WTC11 (cell line): ENCODE data around the gene C16orf74. TPM values are rescaled to one million over a fixed set of nuclear protein-coding genes. Genes with fewer than 3 reads are reported as not detected.

Source experiments
- ATAC-seq: fragments of 200-7000 bp; cut with Tn5 transposase; 2 replicates; pipeline ENCODE4 v1.10.0; 2021; ENCODE audit warnings: mild to moderate bottlenecking, moderate library complexity
- CTCF ChIA-PET: fragments of 300-600 bp; sonication (Branson Sonifier 250); formaldehyde crosslinking; loops from one replicate; lab custom pipeline; 2021; ENCODE audit warnings: antibody characterized with exemption; lab: Charles Lee
- POLR2A ChIA-PET: fragments of 350-600 bp; sonication (Branson Sonifier 250); formaldehyde crosslinking; loops from one replicate; lab custom pipeline; 2021; ENCODE audit warnings: antibody characterized with exemption; lab: Charles Lee
- DNase-seq: peaks from one replicate; pipeline ENCODE4 v3.0.0; 2021; ENCODE audit warnings: low spot score
- H3K27ac Mint-ChIP-seq: 2 replicates; pipeline ENCODE4 v1.8.0; 2021; ENCODE audit warnings: mixed read lengths
- H3K27me3 Mint-ChIP-seq: 2 replicates; pipeline ENCODE4 v1.8.0; 2021; ENCODE audit warnings: low read depth, mild to moderate bottlenecking, moderate library complexity, mixed read lengths
- H3K36me3 Mint-ChIP-seq: 2 replicates; pipeline ENCODE4 v1.8.0; 2021; ENCODE audit warnings: mixed read lengths
- H3K4me1 Mint-ChIP-seq: 2 replicates; pipeline ENCODE4 v1.8.0; 2022; ENCODE audit warnings: mixed read lengths
- H3K4me3 Mint-ChIP-seq: 2 replicates; pipeline ENCODE4 v1.8.0; 2021; ENCODE audit warnings: mild to moderate bottlenecking, moderate library complexity, mixed read lengths
- H3K9me3 Mint-ChIP-seq: 2 replicates; pipeline ENCODE4 v1.8.0; 2021; ENCODE audit warnings: mixed read lengths
- E2F5 ChIP-seq: sonication (generic); formaldehyde crosslinking; IDR thresholded peaks from 2 replicates; pipeline ENCODE4 v1.8.1; 2022; ENCODE audit warnings: mild to moderate bottlenecking, moderate library complexity, missing genetic modification reagents
- EMX1 ChIP-seq: fragments of 250-450 bp; sonication (Bioruptor Pico); IDR thresholded peaks from 2 replicates; pipeline ENCODE4 v1.8.0; 2021; ENCODE audit warnings: mild to moderate bottlenecking
- ESRRA ChIP-seq: sonication (generic); formaldehyde crosslinking; IDR thresholded peaks from 2 replicates; pipeline ENCODE4 v1.8.1; 2022; ENCODE audit warnings: mild to moderate bottlenecking, missing genetic modification reagents, borderline replicate concordance
- FOXP1 ChIP-seq: sonication (generic); formaldehyde crosslinking; IDR thresholded peaks from 2 replicates; pipeline ENCODE4 v1.8.0; 2022; ENCODE audit warnings: missing genetic modification reagents, mild to moderate bottlenecking, moderate library complexity, borderline replicate concordance
- FOXP4 ChIP-seq: sonication (generic); formaldehyde crosslinking; IDR thresholded peaks from 2 replicates; pipeline ENCODE4 v1.8.0; 2022; ENCODE audit warnings: mild to moderate bottlenecking, missing genetic modification reagents
- GRHL2 ChIP-seq: fragments of 250-450 bp; sonication (Bioruptor Pico); IDR thresholded peaks from 2 replicates; pipeline ENCODE4 v1.8.0; 2022; ENCODE audit warnings: mild to moderate bottlenecking, moderate library complexity; ENCODE audit not compliant: insufficient replicate concordance, severe bottlenecking
- GTF2I ChIP-seq: fragments of 250-450 bp; sonication (Bioruptor Pico); conservative IDR thresholded peaks from 2 replicates; pipeline ENCODE4 v1.4.0; 2021; ENCODE audit warnings: mild to moderate bottlenecking
- IRF1 ChIP-seq: sonication (generic); formaldehyde crosslinking; IDR thresholded peaks from 2 replicates; pipeline ENCODE4 v1.8.0; 2023; ENCODE audit warnings: missing genetic modification reagents
- IRF2 ChIP-seq: sonication (generic); formaldehyde crosslinking; IDR thresholded peaks from 2 replicates; pipeline ENCODE4 v1.8.0; 2022; ENCODE audit warnings: low read depth, missing genetic modification reagents, borderline replicate concordance
- KAT7 ChIP-seq: sonication (generic); formaldehyde crosslinking; IDR thresholded peaks from 2 replicates; pipeline ENCODE4 v1.8.1; 2023; ENCODE audit warnings: missing genetic modification reagents, mild to moderate bottlenecking, borderline replicate concordance
- MYBL2 ChIP-seq: sonication (generic); formaldehyde crosslinking; IDR thresholded peaks from 2 replicates; pipeline ENCODE4 v1.8.1; 2023; ENCODE audit warnings: mild to moderate bottlenecking, moderate library complexity, missing genetic modification reagents
- NFATC4 ChIP-seq: fragments of 250-450 bp; sonication (Bioruptor Pico); IDR thresholded peaks from 2 replicates; pipeline ENCODE4 v1.9.0; 2021; ENCODE audit warnings: mild to moderate bottlenecking
- NFE2L1 ChIP-seq: sonication (generic); formaldehyde crosslinking; IDR thresholded peaks from 2 replicates; pipeline ENCODE4 v1.8.1; 2023; ENCODE audit warnings: missing genetic modification reagents
- RELA ChIP-seq: sonication (generic); formaldehyde crosslinking; IDR thresholded peaks from 2 replicates; pipeline ENCODE4 v1.8.1; 2022; ENCODE audit warnings: missing genetic modification reagents, mild to moderate bottlenecking, borderline replicate concordance
- SOX15 ChIP-seq: fragments of 250-450 bp; sonication (Bioruptor Pico); IDR thresholded peaks from 2 replicates; pipeline ENCODE4 v1.9.0; 2021; ENCODE audit warnings: mild to moderate bottlenecking
- SP1 ChIP-seq: sonication (generic); formaldehyde crosslinking; conservative IDR thresholded peaks from 2 replicates; pipeline ENCODE4 v1.8.1; 2022; ENCODE audit warnings: missing genetic modification reagents
- TEAD4 ChIP-seq: sonication (generic); formaldehyde crosslinking; IDR thresholded peaks from 2 replicates; pipeline ENCODE4 v1.8.0; 2022; ENCODE audit warnings: mild to moderate bottlenecking, missing genetic modification reagents
- USF1 ChIP-seq: sonication (generic); formaldehyde crosslinking; IDR thresholded peaks from 2 replicates; pipeline ENCODE4 v1.8.0; 2022; ENCODE audit warnings: mild to moderate bottlenecking, missing genetic modification reagents
- ZNF121 ChIP-seq: sonication (generic); formaldehyde crosslinking; IDR thresholded peaks from 2 replicates; pipeline ENCODE4 v1.8.0; 2023; ENCODE audit warnings: missing genetic modification reagents
- ZNF423 ChIP-seq: fragments of 250-450 bp; sonication (Bioruptor Pico); IDR thresholded peaks from 2 replicates; pipeline ENCODE4 v2.1.2; 2022; ENCODE audit warnings: mild to moderate bottlenecking, moderate library complexity
- total RNA-seq: library from RNA; stranded (reverse); gene quantifications from 3 replicates; pipeline ENCODE4 v1.2.3, GENCODE V29; 2021
- TF ChIP-seq, protein P1 (sequence below): sonication (generic); formaldehyde crosslinking; conservative IDR thresholded peaks from 2 replicates; pipeline ENCODE4 v1.8.1; 2022; ENCODE audit warnings: mild to moderate bottlenecking, missing genetic modification reagents
- TF ChIP-seq, protein P2 (sequence below): sonication (generic); formaldehyde crosslinking; IDR thresholded peaks from 2 replicates; pipeline ENCODE4 v1.8.1; 2022; ENCODE audit warnings: missing genetic modification reagents, borderline replicate concordance
- TF ChIP-seq, protein P3 (sequence below): sonication (generic); formaldehyde crosslinking; IDR thresholded peaks from 2 replicates; pipeline ENCODE4 v1.8.1; 2023; ENCODE audit warnings: mild to moderate bottlenecking, missing genetic modification reagents, moderate library complexity

The C16orf74 gene
- total RNA-seq, 1 experiment from 2014 or later = 8.3 TPM

- Mint-ChIP-seq H3K36me3 (no peaks in the 10 kb centered on the region), H3K4me3 (peak overlapping the region; percentile 89), H3K27me3 (peaks cover 26% of the 10 kb centered on the region), H3K4me1 (peaks cover 49% of the 10 kb centered on the region), H3K9me3 (no peaks in the 10 kb centered on the region), H3K27ac (no peak overlapping the region)
- ChIA-PET POLR2A (no interaction called here), CTCF (interaction anchor here (1.0 kb wide), 1 partner anchor 334 kb away, joined by 3 read pairs; no protein-coding TSS in a partner anchor)
- DNase-seq (no peak), ATAC-seq (peak; percentile 10)
- TF ChIP-seq SOX15 (CRISPR knock-in tag) (no peak), USF1 (CRISPR knock-in tag) (no peak), IRF2 (CRISPR knock-in tag) (no peak), IRF1 (CRISPR knock-in tag) (no peak), GRHL2 (CRISPR knock-in tag) (no peak), FOXP1 (0 out of 2 replicates have a peak, but pooled peaks have one; percentile 39), MYBL2 (CRISPR knock-in tag) (no peak), SP1 (CRISPR knock-in tag) (peak; percentile 44; the same call in 1 of the 2 replicates), NFATC4 (CRISPR knock-in tag) (no peak), RELA (CRISPR knock-in tag) (no peak)
Measured at GRCh38 chr16:85749771-85750145, 1.1 kb downstream of the C16orf74 start.

GRCh38 chr16:85746460-85747215 is 4.3 kb downstream of the C16orf74 start:
- Mint-ChIP-seq H3K27ac (peak overlapping the region; percentile 16; the same call in 1 of the 2 replicates), H3K4me3 (no peak overlapping the region), H3K4me1 (peaks cover 27% of the 10 kb centered on the region)
- POLR2A ChIA-PET = no interaction called here
- TF ChIP-seq FOXP1 (no peak), ZNF423 (CRISPR knock-in tag) (peak; percentile 80), ZNF121 (CRISPR knock-in tag) (no peak)
- TF ChIP-seq, all 79 proteins: peak for 1
- DNase-seq = no peak
- H3K36me3 Mint-ChIP-seq = no peaks in the 10 kb centered on the region
- no peaks in the 10 kb centered on the region for H3K9me3 Mint-ChIP-seq
- peaks cover 12% of the 10 kb centered on the region for H3K27me3 Mint-ChIP-seq
- ATAC-seq = no peak; the same call in 1 of the 2 replicates
- CTCF ChIA-PET = interaction anchor here (0.6 to 1.0 kb wide), 2 partner anchors 31 to 130 kb away, joined by 3 to 6 read pairs; no protein-coding TSS in a partner anchor

DNA sequence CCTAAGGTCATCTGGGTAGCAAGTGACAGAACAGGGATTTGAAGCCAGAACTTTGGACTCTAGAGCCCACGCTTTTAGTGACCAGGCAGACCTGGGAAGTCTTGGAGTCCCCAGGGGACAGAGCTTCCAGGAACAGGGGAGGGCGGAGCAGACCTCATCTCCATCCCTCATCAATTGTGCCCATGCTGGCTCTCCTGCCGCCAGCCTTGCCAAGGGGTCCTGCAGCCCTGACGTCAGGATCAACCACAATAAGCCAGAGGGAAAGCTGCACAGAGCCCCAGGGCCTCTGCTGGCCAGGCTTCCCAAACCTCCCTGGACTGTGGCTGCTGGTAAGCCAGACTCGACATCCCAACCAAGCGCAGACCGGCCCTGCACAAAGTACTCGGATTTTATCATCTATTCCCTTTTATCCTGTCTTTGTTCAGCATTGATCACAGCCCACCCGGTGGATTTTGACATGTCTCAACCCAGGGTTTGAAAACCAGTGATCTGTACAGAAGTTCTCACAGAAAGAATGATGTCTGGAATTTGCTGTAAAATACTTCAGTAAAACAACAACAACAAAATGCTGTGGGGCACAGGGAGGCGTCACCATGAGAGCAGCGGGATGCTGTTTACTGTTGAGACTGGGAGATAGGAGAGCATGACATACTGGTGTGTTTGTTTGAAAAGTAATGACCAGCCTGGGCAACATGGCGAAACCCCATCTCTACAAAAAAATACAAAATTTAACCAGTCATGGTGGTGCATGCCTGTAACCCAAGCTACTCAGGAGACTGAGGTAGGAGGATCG is 11.8 kb downstream of the C16orf74 start:
- CTCF ChIA-PET = interaction anchor here (1.3 kb wide), 1 partner anchor 22 kb away, joined by 3 read pairs; no protein-coding TSS in a partner anchor
- TF ChIP-seq, protein P1, sequence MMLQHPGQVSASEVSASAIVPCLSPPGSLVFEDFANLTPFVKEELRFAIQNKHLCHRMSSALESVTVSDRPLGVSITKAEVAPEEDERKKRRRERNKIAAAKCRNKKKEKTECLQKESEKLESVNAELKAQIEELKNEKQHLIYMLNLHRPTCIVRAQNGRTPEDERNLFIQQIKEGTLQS (CRISPR knock-in tag) = no peak
- TF ChIP-seq FOXP4 (CRISPR knock-in tag) (no peak), GTF2I (no peak), ESRRA (no peak), NFE2L1 (CRISPR knock-in tag) (no peak), TEAD4 (CRISPR knock-in tag) (no peak), EMX1 (CRISPR knock-in tag) (no peak), E2F5 (CRISPR knock-in tag) (no peak), KAT7 (CRISPR knock-in tag) (no peak)
- TF ChIP-seq, protein P2, sequence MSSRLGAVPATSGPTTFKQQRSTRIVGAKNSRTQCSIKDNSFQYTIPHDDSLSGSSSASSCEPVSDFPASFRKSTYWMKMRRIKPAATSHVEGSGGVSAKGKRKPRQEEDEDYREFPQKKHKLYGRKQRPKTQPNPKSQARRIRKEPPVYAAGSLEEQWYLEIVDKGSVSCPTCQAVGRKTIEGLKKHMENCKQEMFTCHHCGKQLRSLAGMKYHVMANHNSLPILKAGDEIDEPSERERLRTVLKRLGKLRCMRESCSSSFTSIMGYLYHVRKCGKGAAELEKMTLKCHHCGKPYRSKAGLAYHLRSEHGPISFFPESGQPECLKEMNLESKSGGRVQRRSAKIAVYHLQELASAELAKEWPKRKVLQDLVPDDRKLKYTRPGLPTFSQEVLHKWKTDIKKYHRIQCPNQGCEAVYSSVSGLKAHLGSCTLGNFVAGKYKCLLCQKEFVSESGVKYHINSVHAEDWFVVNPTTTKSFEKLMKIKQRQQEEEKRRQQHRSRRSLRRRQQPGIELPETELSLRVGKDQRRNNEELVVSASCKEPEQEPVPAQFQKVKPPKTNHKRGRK (CRISPR knock-in tag) = no peak
- TF ChIP-seq, protein P3, sequence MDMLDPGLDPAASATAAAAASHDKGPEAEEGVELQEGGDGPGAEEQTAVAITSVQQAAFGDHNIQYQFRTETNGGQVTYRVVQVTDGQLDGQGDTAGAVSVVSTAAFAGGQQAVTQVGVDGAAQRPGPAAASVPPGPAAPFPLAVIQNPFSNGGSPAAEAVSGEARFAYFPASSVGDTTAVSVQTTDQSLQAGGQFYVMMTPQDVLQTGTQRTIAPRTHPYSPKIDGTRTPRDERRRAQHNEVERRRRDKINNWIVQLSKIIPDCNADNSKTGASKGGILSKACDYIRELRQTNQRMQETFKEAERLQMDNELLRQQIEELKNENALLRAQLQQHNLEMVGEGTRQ = no peak

More for the DNA sequence above, 11.8 kb downstream of the C16orf74 start:
- H3K4me3 Mint-ChIP-seq = no peak overlapping the region
- H3K36me3 Mint-ChIP-seq = no peaks in the 10 kb centered on the region
- ATAC-seq (no peak), DNase-seq (no peak)
- H3K9me3 Mint-ChIP-seq = no peaks in the 10 kb centered on the region
- H3K27me3 Mint-ChIP-seq = no peaks in the 10 kb centered on the region; the same call in 1 of the 2 replicates
- H3K4me1 Mint-ChIP-seq = peaks cover 2% of the 10 kb centered on the region
- POLR2A ChIA-PET = no interaction called here
- H3K27ac Mint-ChIP-seq = no peak overlapping the region
